Thyroid gland (tissue), 4 donors: ENCODE data around the gene MACROH2A1. TPM values are rescaled to one million over a fixed set of nuclear protein-coding genes. Genes with fewer than 3 reads are reported as not detected.

Experiments used
- DNase-seq, 2 donors: peaks; one replicate each; pipeline ENCODE4 v3.0.0-alpha.2; 2019
- H3K27ac ChIP-seq, 3 donors: fragments of 200-600 bp; sonication (generic); 1 replicate in 2 of 3; 2 replicates in 1 of 3; pipeline ENCODE4 v1.5.1; 2016 to 2019; ENCODE audit warnings: mild to moderate bottlenecking in 1 of 3, moderate library complexity in 1 of 3
- H3K27me3 ChIP-seq: fragments of 200-600 bp; sonication (generic); one replicate; pipeline ENCODE4 v1.5.1; 2019
- H3K36me3 ChIP-seq, 2 donors: fragments of 200-600 bp; sonication (generic); one replicate each; pipeline ENCODE4 v1.5.1; 2016 to 2019
- H3K4me1 ChIP-seq, 2 donors: fragments of 200-600 bp; sonication (generic); one replicate each; pipeline ENCODE4 v1.5.1; 2017 to 2019
- H3K4me3 ChIP-seq, 3 donors: fragments of 200-600 bp; sonication (generic); replicated peaks in 1 of 3; 1 replicate in 2 of 3; 2 replicates in 1 of 3; pipeline ENCODE4 v1.5.1; 2016; ENCODE audit warnings: mild to moderate bottlenecking in 1 of 3
- H3K9me3 ChIP-seq: fragments of 200-600 bp; sonication (generic); one replicate; pipeline ENCODE4 v1.5.1; 2017
- CTCF ChIP-seq, 6 experiments: fragments of 200-600 bp in 3 of 6; fragments of 450-650 bp in 3 of 6; sonication (generic) in 3 of 6; IDR thresholded peaks; one replicate each; pipeline ENCODE4 v1.5.1; 2016 to 2019; ENCODE audit warnings: antibody characterized with exemption in 6 of 6, mild to moderate bottlenecking in 2 of 6, inconsistent platforms in 1 of 6, moderate library complexity in 1 of 6
- POLR2A ChIP-seq, 2 donors: fragments of 450-650 bp; IDR thresholded peaks; one replicate each; pipeline ENCODE4 v1.6.1; 2017; ENCODE audit warnings: antibody characterized with exemption in 2 of 2, mild to moderate bottlenecking in 2 of 2, moderate library complexity in 1 of 2
- WGBS, 2 donors: methylation state at CpG; one replicate each; pipeline ENCODE4 v1.1.5; 2017; 5-methylcytosine and 5-hydroxymethylcytosine counted together
- intact Hi-C: fragments of 100-400 bp; cut with DNase I; formaldehyde crosslinking; loops from one replicate; pipeline ENCODE4 v1.15.1; 2023
- total RNA-seq, 4 donors: library from RNA; depleted of rRNA; stranded (reverse); fragments of >200 nt; gene quantifications; one replicate each; pipeline ENCODE4 v1.2.3, GENCODE V29; 2016

Gene MACROH2A1
- total RNA-seq, 4 donors from 2014 or later: 149 to 242 (median 227) TPM

GRCh38 chr5:135356522-135357318, 42.3 kb downstream of the MACROH2A1 start:
- no peaks in the 10 kb centered on the region for H3K27me3 ChIP-seq
- 40 to 43% methylated on average over 6 of the region's 6 CpGs for WGBS, 2 donors
- peaks cover 33 to 52% of the 10 kb centered on the region in 2 donors for H3K4me1 ChIP-seq
- no peak for TF ChIP-seq POLR2A (IDR thresholded peaks at IDR 0.05)
- TF ChIP-seq CTCF (IDR thresholded peaks at IDR 0.05): no peak
- peak; percentile 81 to 88 for DNase-seq
- peak overlapping the region; percentile 17 to 81 (median 73) for H3K27ac ChIP-seq
- H3K9me3 ChIP-seq: no peaks in the 10 kb centered on the region
- intact Hi-C loops: no loop called here
- H3K4me3 ChIP-seq: no peak overlapping the region
- peaks cover 6 to 14% of the 10 kb centered on the region in 2 donors for H3K36me3 ChIP-seq

DNA sequence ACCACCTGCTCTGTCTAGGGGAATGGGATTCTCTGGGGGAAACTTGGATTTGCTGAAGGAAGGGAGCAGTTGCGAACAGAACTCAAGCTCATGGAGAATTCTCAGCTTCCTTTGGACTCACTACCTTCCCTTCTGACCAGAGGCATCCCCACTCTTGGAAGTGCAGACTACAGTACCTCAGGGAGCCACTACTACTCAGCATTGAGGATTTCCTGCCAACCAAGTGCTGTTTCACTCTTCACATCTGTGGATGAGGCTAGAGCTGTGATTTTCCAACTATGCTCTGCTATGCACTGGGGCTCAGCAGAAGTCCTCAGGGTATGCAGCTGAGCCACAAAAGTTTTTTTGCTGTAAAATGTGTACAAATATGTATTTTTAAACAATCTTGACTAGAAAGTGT, 43.9 kb downstream of the MACROH2A1 start:
- intact Hi-C loops: no loop called here
- DNase-seq: no peak
- Histone ChIP-seq H3K4me3 (no peak overlapping the region), H3K36me3 (peaks cover 3 to 11% of the 10 kb centered on the region in 2 donors), H3K27me3 (no peaks in the 10 kb centered on the region), H3K9me3 (no peaks in the 10 kb centered on the region), H3K27ac (peak overlapping the region in 1 of 3 donors; percentile 77), H3K4me1 (peaks cover 36 to 57% of the 10 kb centered on the region in 2 donors)
- 90 to 92% methylated on average over 1 of the region's 1 CpG for WGBS, 2 donors
- TF ChIP-seq POLR2A (IDR thresholded peaks at IDR 0.05) (no peak), CTCF (IDR thresholded peaks at IDR 0.05) (no peak)

- no peaks in the 10 kb centered on the region for H3K9me3 ChIP-seq
- no peak overlapping the region for H3K4me3 ChIP-seq
- peak overlapping the region; percentile 38 to 77 (median 59) for H3K27ac ChIP-seq
- TF ChIP-seq POLR2A (IDR thresholded peaks at IDR 0.05) (no peak), CTCF (IDR thresholded peaks at IDR 0.05) (no peak)
- intact Hi-C loops: no loop called here
- peaks cover 43 to 67% of the 10 kb centered on the region in 2 donors for H3K4me1 ChIP-seq
- H3K36me3 ChIP-seq: peaks cover 0 to 1% of the 10 kb centered on the region in 2 donors
- DNase-seq: peak; percentile 76 to 86
- WGBS, 2 donors: 42 to 56% methylated on average over 4 of the region's 4 CpGs
- H3K27me3 ChIP-seq: no peaks in the 10 kb centered on the region
Measured at GRCh38 chr5:135353952-135354721, 44.9 kb downstream of the MACROH2A1 start.

DNA sequence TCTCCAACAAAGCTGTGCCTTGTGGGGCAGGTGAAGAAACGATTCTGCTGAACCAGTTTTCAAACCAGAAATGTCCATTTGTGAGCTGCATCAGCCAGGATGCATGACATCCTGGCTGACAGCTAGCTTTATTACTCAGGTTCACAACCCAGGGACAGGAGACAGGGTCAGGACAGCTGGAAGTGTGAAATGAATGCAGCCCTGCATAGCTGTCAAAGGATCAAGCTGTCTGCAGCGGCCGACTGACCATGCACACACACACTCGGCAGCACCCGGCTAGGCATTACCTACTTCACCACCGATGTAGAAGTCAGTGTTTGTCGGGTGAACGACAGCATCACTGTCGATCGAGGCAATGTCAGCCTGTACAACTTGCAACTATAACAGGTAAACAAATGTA, 48.5 kb downstream of the MACROH2A1 start:
- Histone ChIP-seq H3K4me3 (no peak overlapping the region), H3K27me3 (no peaks in the 10 kb centered on the region), H3K4me1 (peaks cover 28 to 44% of the 10 kb centered on the region in 2 donors), H3K27ac (peak overlapping the region in 2 of 3 donors; percentile 22 to 35), H3K9me3 (no peaks in the 10 kb centered on the region), H3K36me3 (no peaks in the 10 kb centered on the region)
- intact Hi-C loops: no loop called here
- TF ChIP-seq CTCF (IDR thresholded peaks at IDR 0.05) (no peak), POLR2A (IDR thresholded peaks at IDR 0.05) (no peak)
- WGBS, 2 donors: 93% methylated on average over 9 to 10 of the region's 10 CpGs
- DNase-seq: no peak

GRCh38 chr5:135349886-135350285, 49.1 kb downstream of the MACROH2A1 start:
- peaks cover under 1% of the 10 kb centered on the region in 2 donors for H3K36me3 ChIP-seq
- TF ChIP-seq CTCF (IDR thresholded peaks at IDR 0.05) (no peak), POLR2A (IDR thresholded peaks at IDR 0.05) (no peak)
- peaks cover 26 to 38% of the 10 kb centered on the region in 2 donors for H3K4me1 ChIP-seq
- intact Hi-C loops: no loop called here
- no peaks in the 10 kb centered on the region for H3K27me3 ChIP-seq
- peak; percentile 74 to 76 for DNase-seq
- H3K4me3 ChIP-seq: no peak overlapping the region
- no peaks in the 10 kb centered on the region for H3K9me3 ChIP-seq
- H3K27ac ChIP-seq: peak overlapping the region in 2 of 3 donors; percentile 32 to 35
